Activated naive CD4-positive, alpha-beta T cell treated with anti-CD3 and anti-CD28 coated beads, Interleukin-2, amount 50 U/mL, for 24 hours (primary cell): ENCODE measurements around the gene SLC25A22.

Source experiments
- H3K27ac Mint-ChIP-seq: one replicate; pipeline ENCODE4 v1.8.0; 2021; ENCODE audit warnings: mild to moderate bottlenecking, mixed read lengths
- H3K27me3 Mint-ChIP-seq: one replicate; pipeline ENCODE4 v1.8.0; 2021; ENCODE audit warnings: mixed read lengths
- H3K36me3 Mint-ChIP-seq: one replicate; pipeline ENCODE4 v1.8.0; 2021; ENCODE audit warnings: mixed read lengths
- H3K4me1 Mint-ChIP-seq: one replicate; pipeline ENCODE4 v1.8.0; 2021; ENCODE audit warnings: mixed read lengths
- H3K4me3 Mint-ChIP-seq: one replicate; pipeline ENCODE4 v1.8.0; 2021; ENCODE audit warnings: mild to moderate bottlenecking, mixed read lengths
- H3K9me3 Mint-ChIP-seq: one replicate; pipeline ENCODE4 v1.8.0; 2021; ENCODE audit warnings: mixed read lengths

Gene SLC25A22

DNA sequence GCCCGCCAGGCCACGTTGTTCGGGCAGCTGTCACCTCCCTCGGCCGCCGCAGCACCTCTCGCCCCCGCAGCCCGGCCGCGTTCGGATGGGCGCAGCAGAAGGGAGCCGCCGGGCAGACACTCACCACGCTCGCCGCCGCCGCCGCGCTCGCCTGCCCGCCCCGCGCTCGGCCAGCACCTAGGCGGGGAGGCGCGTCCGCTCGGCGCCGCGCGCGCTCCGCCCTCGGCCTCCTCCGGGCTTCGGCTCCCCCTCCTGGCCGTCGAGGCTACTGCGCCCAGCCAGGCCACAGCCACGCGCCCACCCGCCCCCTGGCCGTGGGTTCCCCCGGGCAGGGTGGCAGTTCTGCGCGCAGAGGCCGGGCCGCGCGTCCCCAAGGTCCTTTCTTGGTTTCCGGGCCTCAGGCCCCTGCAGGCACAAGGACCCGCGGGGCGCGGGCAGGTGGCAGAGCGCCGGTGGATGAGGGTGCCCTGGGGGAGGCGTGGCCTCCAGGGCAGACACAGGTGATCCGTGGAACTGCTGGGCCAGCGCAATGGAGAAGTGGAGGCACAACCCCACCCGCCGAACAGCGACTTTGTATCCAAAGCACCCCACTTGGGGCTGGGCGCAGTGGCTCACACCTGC is at the start of gene SLC25A22:
TSS of gene SLC25A22 (minus strand) at position 189 of the 621 bp plus-strand sequence. CDS start 3,275 bp downstream, outside the sequence.
- Mint-ChIP-seq H3K36me3 (no peaks in the 10 kb centered on the region), H3K9me3 (no peaks in the 10 kb centered on the region), H3K27ac (peak within 1 kb of the TSS; percentile 81), H3K27me3 (no peaks in the 10 kb centered on the region), H3K4me3 (peak within 1 kb of the TSS; percentile 90), H3K4me1 (peaks cover 7% of the 10 kb centered on the region)

DNA sequence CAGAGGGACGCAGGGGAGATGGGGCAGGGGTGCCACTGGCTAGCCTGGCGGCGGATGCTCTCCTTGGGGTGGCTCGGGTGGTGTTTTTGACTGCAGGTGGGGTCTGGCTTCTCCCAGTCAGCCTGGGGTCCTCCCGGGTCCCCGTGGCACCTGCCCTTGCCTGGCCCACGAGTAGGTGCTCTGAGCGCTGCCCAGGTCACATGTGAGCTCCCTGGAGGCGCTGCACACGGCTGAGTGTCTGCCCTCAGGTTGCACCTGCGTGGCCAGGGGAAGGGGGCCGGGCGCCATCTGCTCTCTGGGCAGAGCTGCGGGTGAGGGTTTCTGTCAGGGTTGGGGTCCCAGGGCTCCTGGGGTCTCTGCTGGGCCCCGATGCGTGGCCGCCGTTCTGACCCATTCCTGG is 49.8 kb upstream of the SLC25A22 start:
- Mint-ChIP-seq H3K9me3 (no peaks in the 10 kb centered on the region), H3K4me1 (peaks cover 10% of the 10 kb centered on the region), H3K27ac (no peak overlapping the region), H3K4me3 (no peak overlapping the region), H3K27me3 (no peaks in the 10 kb centered on the region), H3K36me3 (no peaks in the 10 kb centered on the region)

DNA sequence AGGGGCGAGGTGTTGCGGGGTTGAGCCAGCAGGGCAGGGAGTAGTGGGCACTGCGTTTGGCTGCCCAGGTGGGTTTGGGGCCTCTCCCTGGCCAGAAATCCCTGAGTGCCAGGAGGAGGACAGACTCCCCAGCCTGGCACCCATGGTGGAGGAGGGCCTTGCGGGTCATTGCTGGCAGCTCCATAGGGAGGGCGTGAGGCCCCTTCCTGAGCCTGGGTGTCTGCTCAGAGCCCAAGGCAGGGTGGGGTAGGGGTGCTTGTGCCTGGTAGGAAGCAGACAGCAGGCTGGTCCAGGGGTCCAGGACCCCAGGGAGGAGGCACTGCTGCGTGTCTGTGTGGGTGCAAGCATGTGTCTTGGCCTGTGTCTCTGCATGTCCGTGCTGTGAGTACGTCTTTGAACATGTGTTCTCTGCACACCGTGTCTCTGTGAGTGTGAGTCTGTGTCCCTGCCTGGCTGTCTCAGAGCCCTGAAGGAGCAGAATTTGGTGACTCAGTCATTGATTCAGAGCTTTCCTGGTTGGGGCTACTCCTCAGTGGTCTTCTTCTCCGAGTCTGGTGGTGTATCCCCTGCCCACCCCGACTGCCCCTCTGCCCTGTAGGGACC is 48.5 kb upstream of the SLC25A22 start:
- H3K27me3 Mint-ChIP-seq = no peaks in the 10 kb centered on the region
- no peak overlapping the region for H3K27ac Mint-ChIP-seq
- peaks cover 10% of the 10 kb centered on the region for H3K4me1 Mint-ChIP-seq
- H3K36me3 Mint-ChIP-seq = no peaks in the 10 kb centered on the region
- no peak overlapping the region for H3K4me3 Mint-ChIP-seq
- no peaks in the 10 kb centered on the region for H3K9me3 Mint-ChIP-seq

DNA sequence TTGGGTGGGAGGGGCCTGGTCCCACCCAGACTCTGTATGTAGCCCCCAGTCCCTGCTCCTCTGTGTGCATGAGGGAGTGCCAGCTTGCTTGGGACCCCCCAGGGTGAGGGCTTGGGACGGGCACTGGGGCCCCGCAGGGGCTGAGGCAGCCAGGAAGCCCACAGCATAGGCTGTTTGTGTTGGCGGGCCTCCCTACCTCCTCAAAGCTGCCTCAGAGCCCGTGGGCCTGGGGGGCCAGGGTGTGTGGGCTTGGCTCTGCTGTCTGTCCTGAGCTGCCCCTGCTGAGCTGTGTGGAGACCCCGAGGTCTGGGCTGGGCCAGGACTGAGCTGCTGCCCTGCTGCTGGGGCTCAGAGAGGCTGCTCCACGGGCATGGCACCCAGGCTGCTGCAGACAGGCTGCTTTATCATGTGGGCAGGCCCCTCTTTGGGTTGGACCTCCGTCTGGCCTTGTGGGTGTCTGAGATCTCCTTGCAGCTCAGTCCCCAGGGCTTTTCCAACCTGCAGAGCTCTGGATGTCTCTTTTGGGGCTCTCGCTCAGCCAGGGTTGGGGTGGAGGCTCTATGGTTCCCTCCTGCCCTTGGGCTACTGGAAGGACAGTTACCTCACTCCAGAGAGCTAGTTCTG is 47.9 kb upstream of the SLC25A22 start:
- no peak overlapping the region for H3K4me3 Mint-ChIP-seq
- no peaks in the 10 kb centered on the region for H3K27me3 Mint-ChIP-seq
- no peaks in the 10 kb centered on the region for H3K9me3 Mint-ChIP-seq
- no peak overlapping the region for H3K27ac Mint-ChIP-seq
- peaks cover 10% of the 10 kb centered on the region for H3K4me1 Mint-ChIP-seq
- H3K36me3 Mint-ChIP-seq = no peaks in the 10 kb centered on the region

DNA sequence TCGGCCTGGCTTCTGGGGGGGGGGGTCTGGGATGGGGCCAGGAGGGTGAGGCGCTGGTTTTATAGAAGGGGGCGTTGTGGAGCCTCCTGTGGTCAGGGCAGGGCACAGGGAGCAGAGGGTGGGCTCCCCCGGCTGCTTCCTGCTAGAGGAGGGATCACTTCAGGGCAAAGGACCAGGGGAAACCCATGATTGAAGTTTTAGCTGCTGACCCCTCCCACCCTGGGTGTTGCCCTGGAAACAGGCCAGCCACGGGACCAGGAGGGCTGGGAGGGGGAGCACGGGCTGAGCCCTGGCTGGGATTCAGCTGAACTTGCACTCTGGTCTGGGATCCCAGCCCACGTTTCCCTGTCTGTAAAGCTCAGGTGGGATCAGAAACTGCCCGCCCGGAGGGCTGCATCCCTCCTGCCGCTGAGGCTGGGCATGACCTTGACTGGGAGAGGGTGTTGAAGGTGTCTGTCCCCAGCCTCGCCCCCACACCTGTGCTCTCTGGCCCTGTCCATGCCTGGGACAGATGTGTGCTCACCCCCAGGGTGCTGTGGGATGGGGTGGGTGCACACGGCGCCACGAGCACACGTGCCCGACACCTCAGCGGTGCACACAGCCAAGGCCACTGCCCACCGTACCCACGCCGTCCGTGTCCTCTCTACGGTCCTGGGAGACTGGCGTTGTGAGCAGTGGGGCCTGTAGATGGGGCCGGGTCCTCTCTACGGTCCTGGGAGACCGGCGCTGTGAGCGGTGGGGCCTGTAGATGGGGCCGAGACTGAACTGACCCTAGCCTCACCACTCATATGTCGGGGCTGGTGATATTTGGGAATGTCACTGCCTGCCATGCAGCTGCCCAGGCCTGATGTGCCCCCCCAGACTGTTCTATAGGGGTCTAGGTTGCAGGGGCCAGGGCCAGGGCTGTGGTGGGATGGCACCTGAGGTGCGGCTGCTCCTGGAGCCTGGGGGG is 46.9 kb upstream of the SLC25A22 start:
- Mint-ChIP-seq H3K27ac (no peak overlapping the region), H3K9me3 (no peaks in the 10 kb centered on the region), H3K36me3 (no peaks in the 10 kb centered on the region), H3K4me3 (no peak overlapping the region), H3K27me3 (no peaks in the 10 kb centered on the region), H3K4me1 (peaks cover 20% of the 10 kb centered on the region)

DNA sequence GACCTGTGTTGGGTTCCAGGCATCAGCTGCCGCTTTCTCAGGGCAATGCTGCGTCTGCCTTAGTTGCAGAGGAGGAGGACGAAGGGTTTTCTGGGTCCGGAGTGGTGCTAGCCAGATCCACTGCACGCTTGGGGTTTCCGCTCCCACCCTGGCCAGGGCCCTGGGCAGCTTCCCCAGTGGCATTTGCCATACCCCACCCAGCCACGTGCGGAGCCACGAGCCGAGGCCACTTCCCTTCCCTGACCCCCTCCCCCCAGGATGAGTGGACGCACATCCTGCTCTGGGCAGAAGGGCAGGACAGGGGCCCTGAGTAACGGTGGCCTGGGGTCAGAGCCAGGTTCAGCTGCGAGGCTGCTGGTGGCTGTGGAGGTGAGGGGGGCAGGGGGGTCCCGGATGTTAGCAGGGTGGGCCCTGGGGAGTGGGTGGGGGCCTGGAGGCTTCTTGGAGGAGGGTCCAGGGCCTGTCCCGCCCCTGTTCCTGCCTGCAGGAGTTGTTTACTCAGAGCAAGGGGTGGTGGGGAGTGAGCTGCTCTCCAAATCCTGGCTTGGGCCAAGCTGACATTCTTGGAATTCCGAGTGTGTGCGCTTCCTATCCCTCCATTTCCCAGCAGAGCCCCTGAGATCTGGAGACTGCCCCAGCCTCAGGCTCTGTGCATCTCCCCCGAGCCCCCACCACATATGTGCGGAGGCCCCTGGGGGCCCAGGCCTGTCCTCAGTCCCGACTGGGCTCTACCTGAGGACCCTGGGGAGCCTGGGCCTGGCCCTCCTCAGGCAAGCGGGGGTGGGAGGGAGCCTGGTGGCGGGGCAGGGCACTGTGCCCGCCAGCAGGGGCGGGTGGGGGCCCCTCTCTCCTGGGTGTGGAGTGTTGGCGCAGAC is 46.0 kb upstream of the SLC25A22 start:
- Mint-ChIP-seq H3K4me1 (peaks cover 20% of the 10 kb centered on the region), H3K4me3 (peak overlapping the region; percentile 75), H3K9me3 (no peaks in the 10 kb centered on the region), H3K36me3 (no peaks in the 10 kb centered on the region), H3K27me3 (no peaks in the 10 kb centered on the region), H3K27ac (no peak overlapping the region)

DNA sequence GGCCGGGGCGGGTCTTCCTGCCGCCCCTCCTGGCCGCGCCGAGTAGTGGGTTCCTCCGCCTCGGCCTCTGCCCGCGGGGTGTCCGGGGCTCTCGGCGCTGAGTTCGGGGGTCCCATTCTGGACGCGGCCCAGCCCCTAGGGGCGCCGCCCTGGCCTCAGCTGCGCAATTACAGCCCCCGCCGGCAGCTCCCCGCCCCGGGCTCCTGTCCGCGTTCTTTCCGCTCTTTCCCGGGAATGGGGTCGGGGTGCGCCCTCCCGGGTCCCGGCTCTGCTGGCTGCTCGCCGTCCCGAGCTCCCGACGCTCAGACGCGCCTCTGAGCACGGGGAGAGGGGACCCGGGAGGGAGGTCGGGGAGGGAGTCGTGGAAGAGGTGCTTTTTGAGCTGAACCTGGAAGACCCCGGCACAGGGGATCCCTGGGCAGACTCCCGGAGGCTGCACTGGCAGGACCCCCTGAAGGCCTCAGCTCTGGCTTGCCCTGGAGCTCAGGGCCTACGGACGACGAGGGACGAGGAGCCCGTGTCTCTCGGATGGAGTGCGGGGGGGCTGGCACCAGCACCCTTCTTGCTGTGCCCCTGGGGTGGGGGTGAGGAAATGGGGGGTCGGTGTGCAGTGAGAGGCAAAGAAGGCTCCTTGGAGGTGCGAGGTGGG is 45.1 kb upstream of the SLC25A22 start:
- no peaks in the 10 kb centered on the region for H3K27me3 Mint-ChIP-seq
- H3K9me3 Mint-ChIP-seq = no peaks in the 10 kb centered on the region
- H3K4me1 Mint-ChIP-seq = peaks cover 16% of the 10 kb centered on the region
- H3K4me3 Mint-ChIP-seq = peak overlapping the region; percentile 75
- H3K27ac Mint-ChIP-seq = no peak overlapping the region
- no peaks in the 10 kb centered on the region for H3K36me3 Mint-ChIP-seq

DNA sequence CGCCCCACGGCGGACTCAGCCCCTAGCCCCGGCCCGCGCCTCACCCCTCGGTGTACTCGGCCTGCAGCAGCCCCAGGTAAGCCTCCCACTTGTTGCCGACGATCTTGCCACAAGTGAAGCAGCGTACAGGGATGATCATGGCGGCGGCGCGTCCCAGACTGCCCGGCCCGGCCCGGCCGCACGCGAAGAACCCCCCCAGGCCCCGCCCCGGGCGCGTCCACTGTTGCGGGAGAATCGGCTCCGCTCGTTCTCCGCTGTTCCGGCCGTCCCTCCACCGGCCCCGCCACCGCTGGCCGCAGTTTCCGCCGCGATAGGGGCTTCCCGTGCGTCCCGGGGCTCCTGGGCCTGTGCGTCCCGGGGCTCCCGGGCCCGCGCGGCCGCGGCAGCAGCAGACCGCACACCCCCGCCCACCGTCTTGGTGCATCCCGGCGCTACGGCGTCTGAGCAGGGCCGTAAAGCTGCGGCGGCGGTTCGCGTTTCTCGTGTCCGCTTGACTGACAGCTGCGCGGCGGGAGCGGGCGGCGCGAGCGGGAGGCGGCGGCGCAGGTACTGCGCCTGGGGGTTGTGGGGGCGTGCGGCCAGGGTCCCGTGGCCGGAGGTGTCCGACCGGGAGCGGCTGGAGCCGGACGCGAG is 44.4 kb upstream of the SLC25A22 start, which contains the start of the genes POLR2L and TSPAN4:
TSS of gene POLR2L (minus strand) at position 160 of the 633 bp plus-strand sequence. CDS start at position 139, 21 bp downstream.
TSS of gene TSPAN4 (plus strand) at position 483 of the 633 bp plus-strand sequence. CDS start 7,453 bp downstream, outside the sequence.
- H3K36me3 Mint-ChIP-seq = no peaks in the 10 kb centered on the region
- H3K27me3 Mint-ChIP-seq = no peaks in the 10 kb centered on the region
- H3K27ac Mint-ChIP-seq = peak within 1 kb of the TSS; percentile 84
- H3K4me3 Mint-ChIP-seq = peak within 1 kb of the TSS; percentile 88
- H3K9me3 Mint-ChIP-seq = no peaks in the 10 kb centered on the region
- peaks cover 16% of the 10 kb centered on the region for H3K4me1 Mint-ChIP-seq

DNA sequence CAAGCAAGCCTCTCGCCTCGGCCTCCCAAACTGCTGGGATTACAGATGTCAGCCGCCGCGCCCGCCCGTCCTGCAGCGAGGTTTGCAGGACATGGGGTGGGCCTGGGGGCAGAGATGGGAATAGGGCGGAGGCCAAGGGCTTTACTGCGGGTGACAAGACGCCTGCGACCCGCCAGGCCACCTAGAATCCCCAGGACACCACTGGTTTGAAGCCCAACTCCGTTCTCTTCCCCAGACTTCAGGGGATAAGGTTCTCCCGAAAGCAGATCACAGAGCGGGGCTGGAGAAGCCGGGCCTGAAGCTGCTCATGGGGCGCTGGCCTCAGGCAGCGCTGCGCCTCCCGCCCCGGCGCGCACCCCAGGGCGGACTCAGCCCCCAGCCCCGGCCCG is 43.9 kb upstream of the SLC25A22 start:
- peak overlapping the region; percentile 88 for H3K4me3 Mint-ChIP-seq
- H3K36me3 Mint-ChIP-seq = no peaks in the 10 kb centered on the region
- no peaks in the 10 kb centered on the region for H3K9me3 Mint-ChIP-seq
- H3K27me3 Mint-ChIP-seq = no peaks in the 10 kb centered on the region
- H3K27ac Mint-ChIP-seq = peak overlapping the region; percentile 84
- H3K4me1 Mint-ChIP-seq = peaks cover 16% of the 10 kb centered on the region

DNA sequence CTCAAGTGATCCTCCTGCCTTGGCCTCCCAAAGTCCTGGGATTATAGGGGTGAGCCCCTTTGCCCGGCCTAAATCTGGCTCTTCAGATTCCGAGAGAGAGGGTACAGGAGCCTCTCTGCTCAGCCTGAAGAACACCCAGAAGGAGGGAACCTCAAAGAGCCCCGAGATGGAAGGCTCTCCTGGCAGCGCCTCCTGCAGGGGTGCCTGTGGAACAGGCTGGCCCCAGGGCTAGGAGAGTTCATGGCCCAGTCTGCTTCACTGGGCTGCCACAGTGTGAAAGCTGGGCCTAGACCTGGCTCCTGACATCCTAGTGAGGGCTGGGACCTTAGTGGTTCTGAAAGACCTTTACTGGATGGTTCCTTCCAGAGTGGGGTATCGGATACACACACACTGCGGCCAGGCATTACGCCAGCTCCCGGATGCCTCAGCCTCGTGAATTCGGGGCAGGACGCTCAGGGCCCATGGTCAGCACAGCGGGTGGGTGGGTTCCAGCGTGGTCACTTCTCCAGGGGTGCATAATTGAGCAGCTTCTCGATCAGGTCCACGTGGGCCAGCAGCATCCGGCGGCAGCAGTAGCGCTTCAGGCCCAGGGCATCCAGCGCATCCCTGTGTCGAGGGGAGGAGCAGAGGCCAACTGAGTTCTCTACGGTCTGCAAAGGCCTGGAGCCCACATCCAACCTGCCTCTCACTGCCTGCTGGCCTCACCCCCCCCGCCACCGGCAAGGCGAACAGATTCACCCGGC is 42.0 kb upstream of the SLC25A22 start:
- no peaks in the 10 kb centered on the region for H3K9me3 Mint-ChIP-seq
- H3K27ac Mint-ChIP-seq = no peak overlapping the region
- peaks cover 16% of the 10 kb centered on the region for H3K4me1 Mint-ChIP-seq
- H3K36me3 Mint-ChIP-seq = no peaks in the 10 kb centered on the region
- H3K27me3 Mint-ChIP-seq = no peaks in the 10 kb centered on the region
- peak overlapping the region; percentile 88 for H3K4me3 Mint-ChIP-seq

DNA sequence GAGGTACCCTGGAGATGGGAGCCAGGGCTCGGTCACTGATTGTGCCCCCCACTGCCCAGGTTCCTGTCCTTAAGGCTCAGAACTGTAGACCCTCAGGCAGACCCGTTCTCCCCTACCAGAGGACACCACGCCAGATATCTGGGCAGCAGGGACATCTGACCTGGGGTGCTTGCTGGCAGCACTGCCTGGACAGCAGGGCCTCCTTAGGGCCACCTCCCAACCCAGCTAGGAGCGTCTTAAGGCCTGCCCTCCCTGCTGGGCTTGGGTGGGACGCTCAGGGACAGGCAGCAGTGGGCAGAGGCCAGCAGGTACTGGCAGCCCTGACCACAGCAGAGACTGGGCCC is 41.2 kb upstream of the SLC25A22 start:
- no peaks in the 10 kb centered on the region for H3K9me3 Mint-ChIP-seq
- H3K4me3 Mint-ChIP-seq = no peak overlapping the region
- H3K36me3 Mint-ChIP-seq = no peaks in the 10 kb centered on the region
- no peaks in the 10 kb centered on the region for H3K27me3 Mint-ChIP-seq
- no peak overlapping the region for H3K27ac Mint-ChIP-seq
- H3K4me1 Mint-ChIP-seq = peaks cover 18% of the 10 kb centered on the region

DNA sequence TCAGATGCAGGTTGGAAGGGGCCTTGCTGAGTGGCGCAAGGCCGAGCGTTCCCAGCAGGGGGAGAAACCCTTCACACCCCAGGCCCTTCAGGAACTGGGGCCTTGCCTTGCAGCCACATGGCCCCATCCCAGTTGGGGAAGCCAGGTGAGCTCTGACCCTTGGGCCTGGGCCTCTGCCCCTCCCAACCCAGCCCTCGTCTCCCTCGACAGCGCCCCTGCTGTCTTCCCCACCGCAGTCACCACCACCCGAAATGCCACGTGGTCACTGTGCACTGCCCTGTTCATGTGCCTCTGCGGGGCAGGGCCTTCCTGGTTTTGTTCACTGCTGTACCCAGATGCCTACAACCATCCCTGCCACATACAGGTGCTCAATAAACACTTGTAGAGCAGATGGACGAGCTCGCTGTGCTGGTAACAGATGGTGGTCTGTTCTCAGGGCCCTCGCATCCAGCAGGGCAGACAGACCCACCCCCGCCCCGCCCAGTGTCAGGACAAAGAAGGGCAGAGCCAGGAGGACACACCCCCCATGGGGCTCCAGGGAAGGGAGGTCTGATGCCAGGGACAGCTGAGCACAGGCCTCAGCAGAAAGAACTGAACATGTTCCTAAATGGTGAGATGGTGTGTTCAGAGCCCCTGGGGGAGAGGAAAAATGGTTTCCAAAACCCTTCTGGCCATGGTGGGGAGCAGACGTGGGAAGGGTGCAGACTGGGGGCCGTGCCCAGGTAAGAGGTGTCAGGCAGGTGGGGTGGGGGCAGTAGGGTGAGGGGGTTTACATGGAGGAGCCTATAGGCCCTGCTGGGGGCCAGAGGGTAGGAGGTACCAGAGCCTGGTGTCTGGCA is 40.6 kb upstream of the SLC25A22 start:
- H3K9me3 Mint-ChIP-seq = no peaks in the 10 kb centered on the region
- H3K4me3 Mint-ChIP-seq = no peak overlapping the region
- no peaks in the 10 kb centered on the region for H3K27me3 Mint-ChIP-seq
- H3K36me3 Mint-ChIP-seq = no peaks in the 10 kb centered on the region
- peaks cover 21% of the 10 kb centered on the region for H3K4me1 Mint-ChIP-seq
- no peak overlapping the region for H3K27ac Mint-ChIP-seq

DNA sequence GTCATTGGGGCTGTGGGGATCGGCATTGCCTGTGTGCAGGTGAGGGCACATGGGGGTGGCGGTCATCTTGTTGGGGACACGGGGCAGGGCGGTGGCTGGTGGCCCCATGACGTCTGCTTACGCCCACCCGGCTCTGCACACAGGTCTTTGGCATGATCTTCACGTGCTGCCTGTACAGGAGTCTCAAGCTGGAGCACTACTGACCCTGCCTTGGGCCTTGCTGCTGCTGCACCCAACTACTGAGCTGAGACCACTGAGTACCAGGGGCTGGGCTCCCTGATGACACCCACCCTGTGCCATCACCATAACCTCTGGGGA is 39.9 kb upstream of the SLC25A22 start:
- Mint-ChIP-seq H3K4me1 (peaks cover 18% of the 10 kb centered on the region), H3K4me3 (no peak overlapping the region), H3K27ac (no peak overlapping the region), H3K36me3 (no peaks in the 10 kb centered on the region), H3K9me3 (no peaks in the 10 kb centered on the region), H3K27me3 (no peaks in the 10 kb centered on the region)
